GM23338 (cell line): ENCODE data around the gene HIVEP1. TPM values are rescaled to one million over a fixed set of nuclear protein-coding genes. Genes with fewer than 3 reads are reported as not detected.

Experiments
- ATAC-seq: fragments of 200-7000 bp; cut with Tn5 transposase; 3 replicates; pipeline ENCODE4 v1.9.1; 2020
- DNase-seq: peaks from one replicate; pipeline ENCODE4 v3.0.0-alpha.2; 2015; ENCODE audit warnings: low spot score
- H2AFZ ChIP-seq: fragments of 200-600 bp; sonication (generic); 2 replicates; pipeline ENCODE4 v1.8.0; 2016; ENCODE audit warnings: antibody characterized with exemption, mild to moderate bottlenecking, moderate library complexity
- H3F3A ChIP-seq: fragments of 200-600 bp; sonication (generic); replicated peaks from 2 replicates; pipeline ENCODE4 v1.8.0; 2017; ENCODE audit warnings: antibody characterized with exemption, mixed run types, low read depth
- H3K27ac ChIP-seq: fragments of 200-600 bp; sonication (generic); 2 replicates; pipeline ENCODE4 v1.6.1; 2016; ENCODE audit warnings: low read depth
- H3K27me3 ChIP-seq: fragments of 200-600 bp; sonication (generic); 2 replicates; pipeline ENCODE4 v1.8.0; 2016; ENCODE audit warnings: mild to moderate bottlenecking, mixed run types, moderate library complexity; ENCODE audit not compliant: insufficient read depth
- H3K36me3 ChIP-seq: fragments of 200-600 bp; sonication (generic); 2 replicates; pipeline ENCODE4 v1.8.0; 2016; ENCODE audit warnings: mild to moderate bottlenecking; ENCODE audit not compliant: insufficient read depth
- H3K4me1 ChIP-seq: fragments of 200-600 bp; sonication (generic); 2 replicates; pipeline ENCODE4 v1.8.0; 2016; ENCODE audit warnings: mild to moderate bottlenecking, moderate library complexity; ENCODE audit not compliant: insufficient read depth
- H3K4me2 ChIP-seq: fragments of 200-600 bp; sonication (generic); 2 replicates; pipeline ENCODE4 v1.7.1; 2017; ENCODE audit warnings: mixed run types
- H3K4me3 ChIP-seq: fragments of 200-600 bp; sonication (generic); 2 replicates; pipeline ENCODE4 v1.6.1; 2016; ENCODE audit warnings: mixed run types
- H3K79me2 ChIP-seq: fragments of 200-600 bp; sonication (generic); replicated peaks from 2 replicates; pipeline ENCODE4 v1.8.0; 2017; ENCODE audit warnings: mild to moderate bottlenecking; ENCODE audit not compliant: insufficient read depth
- H3K9me2 ChIP-seq: fragments of 200-600 bp; sonication (generic); 2 replicates; pipeline ENCODE4 v1.8.0; 2017; ENCODE audit not compliant: insufficient read depth
- H4K20me1 ChIP-seq: fragments of 200-600 bp; sonication (generic); replicated peaks from 2 replicates; pipeline ENCODE4 v1.8.0; 2017; ENCODE audit warnings: mild to moderate bottlenecking; ENCODE audit not compliant: insufficient read depth
- H3K27ac Mint-ChIP-seq: 2 replicates; pipeline ENCODE4 v1.8.0; 2020; ENCODE audit warnings: inconsistent platforms, mild to moderate bottlenecking, moderate library complexity, mixed read lengths
- H3K27me3 Mint-ChIP-seq: 3 replicates; pipeline ENCODE4 v1.8.0; 2022; ENCODE audit warnings: low read depth, mild to moderate bottlenecking, moderate library complexity, mixed read lengths, inconsistent platforms; ENCODE audit not compliant: insufficient read depth, poor library complexity
- H3K36me3 Mint-ChIP-seq: 3 replicates; pipeline ENCODE4 v1.8.0; 2021; ENCODE audit warnings: low read depth, mild to moderate bottlenecking, inconsistent platforms, moderate library complexity, mixed read lengths
- H3K4me1 Mint-ChIP-seq: 3 replicates; pipeline ENCODE4 v1.8.0; 2020; ENCODE audit warnings: mild to moderate bottlenecking, inconsistent platforms, mixed read lengths
- H3K4me3 Mint-ChIP-seq: 3 replicates; pipeline ENCODE4 v1.8.0; 2021; ENCODE audit warnings: moderate library complexity, mild to moderate bottlenecking, inconsistent platforms, mixed read lengths
- H3K9me3 Mint-ChIP-seq: 3 replicates; pipeline ENCODE4 v1.8.0; 2020; ENCODE audit warnings: moderate library complexity, mild to moderate bottlenecking, inconsistent platforms, mixed read lengths
- CREB1 ChIP-seq: fragments of 250-450 bp; sonication (Bioruptor Pico); IDR thresholded peaks from 2 replicates; pipeline ENCODE4 v1.5.0; 2020; ENCODE audit warnings: low read depth, mild to moderate bottlenecking, moderate library complexity
- EZH2 ChIP-seq: fragments of 200-600 bp; sonication (generic); IDR thresholded peaks from one replicate; pipeline ENCODE4 v1.8.0; 2017; ENCODE audit warnings: antibody characterized with exemption, mild to moderate bottlenecking, low read depth; ENCODE audit not compliant: unreplicated experiment
- EZH2phosphoT487 ChIP-seq: fragments of 200-600 bp; sonication (generic); IDR thresholded peaks from one replicate; pipeline ENCODE4 v1.8.1; 2018; ENCODE audit warnings: antibody characterized with exemption; ENCODE audit not compliant: unreplicated experiment
- JUNB ChIP-seq: IDR thresholded peaks from one replicate; pipeline ENCODE4 v1.6.1; 2016; ENCODE audit warnings: antibody characterized with exemption; ENCODE audit not compliant: unreplicated experiment
- NANOG ChIP-seq: IDR thresholded peaks from 2 replicates; pipeline ENCODE4 v1.6.1; 2016; ENCODE audit warnings: antibody characterized with exemption, borderline replicate concordance
- POLR2AphosphoS5 ChIP-seq: IDR thresholded peaks from 2 replicates; pipeline ENCODE4 v1.6.1; 2016; ENCODE audit warnings: antibody characterized with exemption, low read depth
- STAT1 ChIP-seq: IDR thresholded peaks from one replicate; pipeline ENCODE4 v1.6.1; 2016; ENCODE audit warnings: antibody characterized with exemption; ENCODE audit not compliant: unreplicated experiment
- ZNF114 ChIP-seq: fragments of 250-450 bp; sonication (Bioruptor Pico); IDR thresholded peaks from 2 replicates; pipeline ENCODE4 v1.5.0; 2020; ENCODE audit warnings: mild to moderate bottlenecking, moderate library complexity
- ZNF331 ChIP-seq: fragments of 250-450 bp; sonication (Bioruptor Pico); IDR thresholded peaks from 2 replicates; pipeline ENCODE4 v1.5.0; 2020; ENCODE audit warnings: low read depth, mild to moderate bottlenecking, moderate library complexity
- polyA plus RNA-seq: library from polyadenylated mRNA; unstranded; fragments of >200 nt; fragmentation: Nextera tagmentation; extraction: Ambion mirVana; gene quantifications from 2 replicates; pipeline ENCODE4 v1.2.1, GENCODE V29; 2016
- total RNA-seq: library from RNA; depleted of rRNA; stranded (reverse); fragments of >200 nt; shearing (Covaris generic); gene quantifications from 2 replicates; pipeline ENCODE4 v1.2.3, GENCODE V29; 2014
- TF ChIP-seq, protein P1 (sequence below): IDR thresholded peaks from 2 replicates; pipeline ENCODE4 v1.6.1; 2016; ENCODE audit warnings: antibody characterized with exemption
- TF ChIP-seq, protein P2 (sequence below): fragments of 250-450 bp; sonication (Bioruptor Pico); IDR thresholded peaks from 2 replicates; pipeline ENCODE4 v1.5.0; 2020; ENCODE audit warnings: mild to moderate bottlenecking, moderate library complexity
- TF ChIP-seq, protein P3 (sequence below), 2 experiments: fragments of 200-600 bp in 1 of 2; sonication (generic) in 1 of 2; conservative IDR thresholded peaks; 2 replicates each; pipeline versions ENCODE4 v1.5.1 to v1.6.1; 2016 to 2017; ENCODE audit warnings: antibody characterized with exemption in 2 of 2, low read depth in 2 of 2, mild to moderate bottlenecking in 2 of 2, moderate library complexity in 1 of 2
- TF ChIP-seq, protein P4 (sequence below): IDR thresholded peaks from one replicate; pipeline ENCODE4 v1.6.1; 2018; ENCODE audit warnings: antibody characterized with exemption; ENCODE audit not compliant: unreplicated experiment

Gene HIVEP1
- total and polyA plus RNA-seq, 2 experiments from 2014 or later: 10.1 to 21.7 TPM

DNA sequence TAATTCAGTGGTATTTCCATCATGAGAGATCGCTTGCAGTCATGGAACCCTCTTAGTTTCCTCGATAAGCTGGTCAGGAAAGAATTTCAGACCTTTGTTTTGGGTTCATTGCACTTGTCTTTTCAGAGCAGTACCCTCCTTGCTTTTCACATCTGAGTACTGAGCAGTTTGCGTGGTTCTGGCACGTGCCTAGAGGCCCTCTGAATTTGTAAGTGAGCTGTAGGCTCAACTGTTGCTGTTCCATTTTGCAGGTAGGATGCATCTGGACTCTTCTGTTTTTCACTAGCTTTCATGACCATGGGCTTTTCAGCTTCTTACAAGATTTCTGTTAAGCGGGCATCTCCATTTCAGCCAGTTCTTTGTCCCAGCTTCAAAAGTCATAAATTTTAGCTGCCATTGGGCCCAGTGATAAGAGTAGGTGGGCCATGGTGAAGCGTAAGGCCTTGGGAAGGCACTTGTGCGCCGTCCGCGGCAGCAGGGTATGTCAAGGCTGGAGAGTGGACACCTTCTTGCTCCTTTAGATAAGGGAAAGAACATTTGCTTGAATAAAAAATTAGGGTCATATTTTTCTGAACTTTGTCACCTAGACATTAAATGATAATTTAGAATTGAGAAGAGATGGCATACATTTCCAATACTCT is 35.8 kb downstream of the HIVEP1 start:
- Histone ChIP-seq H3K36me3 (no peaks in the 10 kb centered on the region), H3K4me2 (no peak overlapping the region), H3K4me3 (no peak overlapping the region), H4K20me1 (peaks cover 8% of the 10 kb centered on the region; the same call in 1 of the 2 replicates), H3K27me3 (no peaks in the 10 kb centered on the region), H3K79me2 (peaks cover 89% of the 10 kb centered on the region), H3K4me1 (no peaks in the 10 kb centered on the region; the same call in 1 of the 2 replicates), H3F3A (no peaks in the 10 kb centered on the region), H3K9me2 (no peaks in the 10 kb centered on the region), H2AFZ (no peak overlapping the region), H3K27ac (0 out of 2 replicates have a peak overlapping the region, but pooled peaks have one; percentile 19)
- peaks cover 2% of the 10 kb centered on the region for H3K27me3 Mint-ChIP-seq
- TF ChIP-seq ZNF114 (CRISPR knock-in tag) (no peak), NANOG (no peak), STAT1 (no peak), CREB1 (CRISPR knock-in tag) (no peak), EZH2 (no peak), JUNB (no peak), EZH2phosphoT487 (no peak), ZNF331 (CRISPR knock-in tag) (no peak), POLR2AphosphoS5 (no peak)
- TF ChIP-seq, protein P1, sequence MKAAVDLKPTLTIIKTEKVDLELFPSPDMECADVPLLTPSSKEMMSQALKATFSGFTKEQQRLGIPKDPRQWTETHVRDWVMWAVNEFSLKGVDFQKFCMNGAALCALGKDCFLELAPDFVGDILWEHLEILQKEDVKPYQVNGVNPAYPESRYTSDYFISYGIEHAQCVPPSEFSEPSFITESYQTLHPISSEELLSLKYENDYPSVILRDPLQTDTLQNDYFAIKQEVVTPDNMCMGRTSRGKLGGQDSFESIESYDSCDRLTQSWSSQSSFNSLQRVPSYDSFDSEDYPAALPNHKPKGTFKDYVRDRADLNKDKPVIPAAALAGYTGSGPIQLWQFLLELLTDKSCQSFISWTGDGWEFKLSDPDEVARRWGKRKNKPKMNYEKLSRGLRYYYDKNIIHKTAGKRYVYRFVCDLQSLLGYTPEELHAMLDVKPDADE: no peak
- TF ChIP-seq, protein P2, sequence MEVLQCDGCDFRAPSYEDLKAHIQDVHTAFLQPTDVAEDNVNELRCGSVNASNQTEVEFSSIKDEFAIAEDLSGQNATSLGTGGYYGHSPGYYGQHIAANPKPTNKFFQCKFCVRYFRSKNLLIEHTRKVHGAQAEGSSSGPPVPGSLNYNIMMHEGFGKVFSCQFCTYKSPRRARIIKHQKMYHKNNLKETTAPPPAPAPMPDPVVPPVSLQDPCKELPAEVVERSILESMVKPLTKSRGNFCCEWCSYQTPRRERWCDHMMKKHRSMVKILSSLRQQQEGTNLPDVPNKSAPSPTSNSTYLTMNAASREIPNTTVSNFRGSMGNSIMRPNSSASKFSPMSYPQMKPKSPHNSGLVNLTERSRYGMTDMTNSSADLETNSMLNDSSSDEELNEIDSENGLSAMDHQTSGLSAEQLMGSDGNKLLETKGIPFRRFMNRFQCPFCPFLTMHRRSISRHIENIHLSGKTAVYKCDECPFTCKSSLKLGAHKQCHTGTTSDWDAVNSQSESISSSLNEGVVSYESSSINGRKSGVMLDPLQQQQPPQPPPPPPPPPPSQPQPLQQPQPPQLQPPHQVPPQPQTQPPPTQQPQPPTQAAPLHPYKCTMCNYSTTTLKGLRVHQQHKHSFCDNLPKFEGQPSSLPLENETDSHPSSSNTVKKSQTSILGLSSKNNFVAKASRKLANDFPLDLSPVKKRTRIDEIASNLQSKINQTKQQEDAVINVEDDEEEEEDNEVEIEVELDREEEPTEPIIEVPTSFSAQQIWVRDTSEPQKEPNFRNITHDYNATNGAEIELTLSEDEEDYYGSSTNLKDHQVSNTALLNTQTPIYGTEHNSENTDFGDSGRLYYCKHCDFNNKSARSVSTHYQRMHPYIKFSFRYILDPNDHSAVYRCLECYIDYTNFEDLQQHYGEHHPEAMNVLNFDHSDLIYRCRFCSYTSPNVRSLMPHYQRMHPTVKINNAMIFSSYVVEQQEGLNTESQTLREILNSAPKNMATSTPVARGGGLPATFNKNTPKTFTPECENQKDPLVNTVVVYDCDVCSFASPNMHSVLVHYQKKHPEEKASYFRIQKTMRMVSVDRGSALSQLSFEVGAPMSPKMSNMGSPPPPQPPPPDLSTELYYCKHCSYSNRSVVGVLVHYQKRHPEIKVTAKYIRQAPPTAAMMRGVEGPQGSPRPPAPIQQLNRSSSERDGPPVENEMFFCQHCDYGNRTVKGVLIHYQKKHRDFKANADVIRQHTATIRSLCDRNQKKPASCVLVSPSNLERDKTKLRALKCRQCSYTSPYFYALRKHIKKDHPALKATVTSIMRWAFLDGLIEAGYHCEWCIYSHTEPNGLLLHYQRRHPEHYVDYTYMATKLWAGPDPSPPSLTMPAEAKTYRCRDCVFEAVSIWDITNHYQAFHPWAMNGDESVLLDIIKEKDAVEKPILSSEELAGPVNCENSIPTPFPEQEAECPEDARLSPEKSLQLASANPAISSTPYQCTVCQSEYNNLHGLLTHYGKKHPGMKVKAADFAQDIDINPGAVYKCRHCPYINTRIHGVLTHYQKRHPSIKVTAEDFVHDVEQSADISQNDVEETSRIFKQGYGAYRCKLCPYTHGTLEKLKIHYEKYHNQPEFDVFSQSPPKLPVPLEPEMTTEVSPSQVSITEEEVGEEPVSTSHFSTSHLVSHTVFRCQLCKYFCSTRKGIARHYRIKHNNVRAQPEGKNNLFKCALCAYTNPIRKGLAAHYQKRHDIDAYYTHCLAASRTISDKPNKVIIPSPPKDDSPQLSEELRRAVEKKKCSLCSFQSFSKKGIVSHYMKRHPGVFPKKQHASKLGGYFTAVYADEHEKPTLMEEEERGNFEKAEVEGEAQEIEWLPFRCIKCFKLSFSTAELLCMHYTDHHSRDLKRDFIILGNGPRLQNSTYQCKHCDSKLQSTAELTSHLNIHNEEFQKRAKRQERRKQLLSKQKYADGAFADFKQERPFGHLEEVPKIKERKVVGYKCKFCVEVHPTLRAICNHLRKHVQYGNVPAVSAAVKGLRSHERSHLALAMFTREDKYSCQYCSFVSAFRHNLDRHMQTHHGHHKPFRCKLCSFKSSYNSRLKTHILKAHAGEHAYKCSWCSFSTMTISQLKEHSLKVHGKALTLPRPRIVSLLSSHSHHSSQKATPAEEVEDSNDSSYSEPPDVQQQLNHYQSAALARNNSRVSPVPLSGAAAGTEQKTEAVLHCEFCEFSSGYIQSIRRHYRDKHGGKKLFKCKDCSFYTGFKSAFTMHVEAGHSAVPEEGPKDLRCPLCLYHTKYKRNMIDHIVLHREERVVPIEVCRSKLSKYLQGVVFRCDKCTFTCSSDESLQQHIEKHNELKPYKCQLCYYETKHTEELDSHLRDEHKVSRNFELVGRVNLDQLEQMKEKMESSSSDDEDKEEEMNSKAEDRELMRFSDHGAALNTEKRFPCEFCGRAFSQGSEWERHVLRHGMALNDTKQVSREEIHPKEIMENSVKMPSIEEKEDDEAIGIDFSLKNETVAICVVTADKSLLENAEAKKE (CRISPR knock-in tag): no peak
- TF ChIP-seq, protein P3, sequence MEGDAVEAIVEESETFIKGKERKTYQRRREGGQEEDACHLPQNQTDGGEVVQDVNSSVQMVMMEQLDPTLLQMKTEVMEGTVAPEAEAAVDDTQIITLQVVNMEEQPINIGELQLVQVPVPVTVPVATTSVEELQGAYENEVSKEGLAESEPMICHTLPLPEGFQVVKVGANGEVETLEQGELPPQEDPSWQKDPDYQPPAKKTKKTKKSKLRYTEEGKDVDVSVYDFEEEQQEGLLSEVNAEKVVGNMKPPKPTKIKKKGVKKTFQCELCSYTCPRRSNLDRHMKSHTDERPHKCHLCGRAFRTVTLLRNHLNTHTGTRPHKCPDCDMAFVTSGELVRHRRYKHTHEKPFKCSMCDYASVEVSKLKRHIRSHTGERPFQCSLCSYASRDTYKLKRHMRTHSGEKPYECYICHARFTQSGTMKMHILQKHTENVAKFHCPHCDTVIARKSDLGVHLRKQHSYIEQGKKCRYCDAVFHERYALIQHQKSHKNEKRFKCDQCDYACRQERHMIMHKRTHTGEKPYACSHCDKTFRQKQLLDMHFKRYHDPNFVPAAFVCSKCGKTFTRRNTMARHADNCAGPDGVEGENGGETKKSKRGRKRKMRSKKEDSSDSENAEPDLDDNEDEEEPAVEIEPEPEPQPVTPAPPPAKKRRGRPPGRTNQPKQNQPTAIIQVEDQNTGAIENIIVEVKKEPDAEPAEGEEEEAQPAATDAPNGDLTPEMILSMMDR (conservative IDR thresholded peaks at IDR 0.05; ENCODE audit: low read depth in 2 of 2): no peak
- TF ChIP-seq, protein P4, sequence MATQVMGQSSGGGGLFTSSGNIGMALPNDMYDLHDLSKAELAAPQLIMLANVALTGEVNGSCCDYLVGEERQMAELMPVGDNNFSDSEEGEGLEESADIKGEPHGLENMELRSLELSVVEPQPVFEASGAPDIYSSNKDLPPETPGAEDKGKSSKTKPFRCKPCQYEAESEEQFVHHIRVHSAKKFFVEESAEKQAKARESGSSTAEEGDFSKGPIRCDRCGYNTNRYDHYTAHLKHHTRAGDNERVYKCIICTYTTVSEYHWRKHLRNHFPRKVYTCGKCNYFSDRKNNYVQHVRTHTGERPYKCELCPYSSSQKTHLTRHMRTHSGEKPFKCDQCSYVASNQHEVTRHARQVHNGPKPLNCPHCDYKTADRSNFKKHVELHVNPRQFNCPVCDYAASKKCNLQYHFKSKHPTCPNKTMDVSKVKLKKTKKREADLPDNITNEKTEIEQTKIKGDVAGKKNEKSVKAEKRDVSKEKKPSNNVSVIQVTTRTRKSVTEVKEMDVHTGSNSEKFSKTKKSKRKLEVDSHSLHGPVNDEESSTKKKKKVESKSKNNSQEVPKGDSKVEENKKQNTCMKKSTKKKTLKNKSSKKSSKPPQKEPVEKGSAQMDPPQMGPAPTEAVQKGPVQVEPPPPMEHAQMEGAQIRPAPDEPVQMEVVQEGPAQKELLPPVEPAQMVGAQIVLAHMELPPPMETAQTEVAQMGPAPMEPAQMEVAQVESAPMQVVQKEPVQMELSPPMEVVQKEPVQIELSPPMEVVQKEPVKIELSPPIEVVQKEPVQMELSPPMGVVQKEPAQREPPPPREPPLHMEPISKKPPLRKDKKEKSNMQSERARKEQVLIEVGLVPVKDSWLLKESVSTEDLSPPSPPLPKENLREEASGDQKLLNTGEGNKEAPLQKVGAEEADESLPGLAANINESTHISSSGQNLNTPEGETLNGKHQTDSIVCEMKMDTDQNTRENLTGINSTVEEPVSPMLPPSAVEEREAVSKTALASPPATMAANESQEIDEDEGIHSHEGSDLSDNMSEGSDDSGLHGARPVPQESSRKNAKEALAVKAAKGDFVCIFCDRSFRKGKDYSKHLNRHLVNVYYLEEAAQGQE: no peak
- H3K4me3 Mint-ChIP-seq: no peak overlapping the region
- no peak overlapping the region for H3K27ac Mint-ChIP-seq
- no peak for DNase-seq
- H3K36me3 Mint-ChIP-seq: peaks cover 4% of the 10 kb centered on the region; the same call in 1 of the 3 replicates
- ATAC-seq: no peak
- no peaks in the 10 kb centered on the region for H3K9me3 Mint-ChIP-seq
- H3K4me1 Mint-ChIP-seq: peaks cover 39% of the 10 kb centered on the region
